Stimulated activated CD4-positive, alpha-beta T cell treated with anti-CD3 and anti-CD28 coated beads, Interleukin-4, amount 100 ng/mL, for 48 hours (primary cell): ENCODE measurements around the gene STOX1.
A peak's percentile ranks its signal among the peaks of the same experiment; 100 is the strongest.
"Not testable (repeated sequence)": the region's sequence is repeated elsewhere in the genome, so short reads cannot be mapped to it uniquely, and the experiment has no call there.

Experiments
- DNase-seq, 2 donors: peaks; one replicate each; pipeline ENCODE4 v3.0.0-alpha.2; 2020; ENCODE audit warnings: low read depth in 2 of 2

STOX1 gene, protein sequence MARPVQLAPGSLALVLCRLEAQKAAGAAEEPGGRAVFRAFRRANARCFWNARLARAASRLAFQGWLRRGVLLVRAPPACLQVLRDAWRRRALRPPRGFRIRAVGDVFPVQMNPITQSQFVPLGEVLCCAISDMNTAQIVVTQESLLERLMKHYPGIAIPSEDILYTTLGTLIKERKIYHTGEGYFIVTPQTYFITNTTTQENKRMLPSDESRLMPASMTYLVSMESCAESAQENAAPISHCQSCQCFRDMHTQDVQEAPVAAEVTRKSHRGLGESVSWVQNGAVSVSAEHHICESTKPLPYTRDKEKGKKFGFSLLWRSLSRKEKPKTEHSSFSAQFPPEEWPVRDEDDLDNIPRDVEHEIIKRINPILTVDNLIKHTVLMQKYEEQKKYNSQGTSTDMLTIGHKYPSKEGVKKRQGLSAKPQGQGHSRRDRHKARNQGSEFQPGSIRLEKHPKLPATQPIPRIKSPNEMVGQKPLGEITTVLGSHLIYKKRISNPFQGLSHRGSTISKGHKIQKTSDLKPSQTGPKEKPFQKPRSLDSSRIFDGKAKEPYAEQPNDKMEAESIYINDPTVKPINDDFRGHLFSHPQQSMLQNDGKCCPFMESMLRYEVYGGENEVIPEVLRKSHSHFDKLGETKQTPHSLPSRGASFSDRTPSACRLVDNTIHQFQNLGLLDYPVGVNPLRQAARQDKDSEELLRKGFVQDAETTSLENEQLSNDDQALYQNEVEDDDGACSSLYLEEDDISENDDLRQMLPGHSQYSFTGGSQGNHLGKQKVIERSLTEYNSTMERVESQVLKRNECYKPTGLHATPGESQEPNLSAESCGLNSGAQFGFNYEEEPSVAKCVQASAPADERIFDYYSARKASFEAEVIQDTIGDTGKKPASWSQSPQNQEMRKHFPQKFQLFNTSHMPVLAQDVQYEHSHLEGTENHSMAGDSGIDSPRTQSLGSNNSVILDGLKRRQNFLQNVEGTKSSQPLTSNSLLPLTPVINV

DNA sequence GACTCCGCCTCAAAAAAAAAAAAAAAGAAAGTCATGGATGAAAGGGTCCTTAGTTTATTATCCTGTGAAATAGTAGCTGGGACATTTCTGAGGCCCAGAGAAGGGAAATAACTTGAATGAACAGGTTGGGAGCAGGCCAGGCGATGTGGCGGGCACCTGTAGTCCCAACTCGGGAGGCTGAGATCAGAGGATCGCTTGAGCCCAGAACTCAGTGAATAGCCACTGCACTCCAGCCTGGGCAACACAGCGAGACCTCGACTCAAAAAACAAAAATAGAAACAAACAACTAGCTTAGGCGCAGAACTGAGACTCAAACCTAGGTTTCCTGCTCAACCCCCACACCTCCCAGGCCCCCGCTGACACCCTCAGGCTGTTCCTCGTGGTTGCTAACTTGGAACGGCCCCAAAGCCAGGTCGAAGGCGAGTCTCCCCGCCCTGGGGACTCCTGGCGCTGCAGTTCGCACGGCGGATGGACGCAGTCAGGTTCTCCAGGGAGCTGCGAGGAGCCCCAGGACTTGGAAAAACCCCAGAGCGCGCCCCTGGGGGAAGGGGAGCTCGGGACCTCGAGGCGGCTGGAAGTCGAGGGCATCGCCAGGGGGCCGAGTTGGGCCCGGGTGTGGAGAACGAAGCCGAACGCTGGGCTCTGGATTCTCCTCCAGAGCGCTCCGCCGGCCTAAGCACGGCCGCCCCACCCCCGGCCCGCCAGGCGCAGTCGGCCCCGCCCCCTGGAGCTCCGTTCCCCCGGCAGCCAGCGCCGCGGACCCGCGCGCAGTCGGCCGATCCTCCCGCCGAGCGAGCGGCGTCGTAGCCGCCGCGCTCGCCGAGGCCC is at the start of gene STOX1:
STOX1 (plus strand) TSS at position 768 of the 828 bp plus-strand sequence. CDS start 93 bp downstream, outside the sequence.
- peak; percentile 54 to 62 for DNase-seq

DNA sequence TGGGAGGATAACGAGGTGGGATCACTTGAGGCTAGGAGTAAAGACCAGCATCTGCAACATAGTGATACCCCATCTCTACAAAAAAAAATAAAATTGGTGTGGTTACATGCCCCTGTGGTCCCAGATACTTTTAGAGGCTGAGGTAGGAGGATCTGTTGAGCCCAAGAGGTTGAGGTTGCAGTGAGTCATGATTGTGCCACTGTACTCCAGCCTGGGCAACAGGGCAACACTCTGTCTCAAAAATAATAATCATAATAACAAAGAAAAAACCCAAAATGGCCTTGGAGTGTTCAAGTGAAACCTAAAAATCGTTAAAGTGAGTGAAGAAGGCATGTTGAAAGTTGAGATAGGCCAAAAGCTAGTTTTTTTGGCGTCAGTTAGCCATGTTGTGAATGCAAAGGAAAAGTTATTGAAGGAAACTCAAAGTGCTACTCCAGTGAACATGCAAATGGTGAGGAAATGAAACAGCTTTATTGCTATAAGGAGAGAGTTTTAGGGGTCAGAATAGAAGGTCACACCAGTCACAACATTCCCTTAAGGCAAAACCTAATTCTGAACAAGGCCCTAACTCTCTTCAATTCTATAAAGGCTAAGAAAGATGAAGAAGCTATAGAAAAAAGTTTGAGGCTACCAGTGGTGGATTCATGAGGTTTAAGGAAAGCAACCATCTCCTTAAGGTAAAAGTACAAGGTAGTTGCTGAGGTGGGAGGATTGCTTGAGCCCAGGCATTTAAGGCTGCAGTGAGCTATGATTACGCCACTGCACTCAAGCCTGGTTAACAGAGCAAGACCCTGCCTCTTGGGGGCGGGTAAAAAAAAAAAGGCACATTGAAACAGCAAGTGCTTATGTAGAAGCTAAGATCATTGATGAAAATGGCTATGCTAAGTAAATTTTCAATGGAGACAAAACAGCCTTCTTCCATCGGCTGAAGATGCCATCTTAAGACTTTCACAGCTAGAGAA is 45.4 kb upstream of the STOX1 start:
- no peak for DNase-seq

DNA sequence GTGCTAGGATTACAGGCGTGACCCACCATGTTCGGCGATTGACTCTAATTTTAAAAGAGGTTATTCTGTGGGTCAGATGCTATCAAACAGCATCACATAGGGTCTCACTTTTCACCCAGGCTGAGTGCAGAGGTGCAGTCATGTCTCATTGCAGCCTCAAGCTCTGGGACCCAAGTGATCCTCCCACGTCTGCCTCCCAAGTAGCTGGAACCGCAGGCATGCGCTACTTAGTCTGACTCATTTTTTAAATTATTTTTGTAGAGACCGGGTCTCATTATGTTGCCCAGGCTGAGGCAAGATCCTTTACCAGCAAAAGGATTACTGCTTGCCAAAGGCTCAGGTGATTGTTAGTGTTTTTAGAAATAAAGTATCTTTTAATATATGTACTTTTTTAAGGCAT is 42.9 kb upstream of the STOX1 start:
- DNase-seq, result no peak

DNA sequence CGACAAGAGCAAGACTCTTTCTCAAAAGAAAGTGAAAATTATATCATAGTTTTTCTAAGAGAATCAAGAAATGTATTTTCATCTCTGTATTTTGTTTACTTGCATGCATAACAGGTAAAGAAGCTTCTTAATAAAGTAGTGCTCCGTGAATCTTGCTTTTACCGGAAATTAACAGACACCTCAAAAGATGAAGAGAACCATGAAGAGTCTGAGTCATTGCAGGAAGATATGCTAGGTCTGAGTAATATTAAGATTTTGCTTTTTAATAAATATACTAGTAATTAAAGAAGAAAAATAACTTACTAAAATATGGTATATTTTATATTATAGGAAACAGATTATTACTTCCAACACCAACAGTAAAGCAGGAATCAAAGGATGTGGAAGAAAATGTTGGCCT is 39.5 kb upstream of the STOX1 start:
- DNase-seq, result no peak

DNA sequence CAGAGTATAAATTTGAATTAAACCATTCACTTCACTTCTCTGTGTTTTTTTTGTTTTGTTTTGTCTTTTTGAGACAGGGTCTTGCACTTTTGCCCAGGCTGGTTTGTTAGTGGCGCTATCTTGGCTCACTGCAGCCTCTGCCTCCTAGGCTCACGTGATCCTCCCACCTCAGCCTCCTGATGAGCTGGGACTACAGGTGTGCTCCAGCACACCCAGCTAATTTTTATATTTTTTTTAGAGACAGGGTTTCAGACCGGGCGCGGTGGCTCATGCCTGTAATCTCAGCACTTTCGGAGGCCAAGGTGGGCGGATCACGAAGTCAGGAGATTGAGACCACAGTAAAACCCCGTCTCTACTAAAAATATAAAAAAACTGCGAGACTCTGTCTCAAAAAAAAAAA is 36.9 kb upstream of the STOX1 start:
- no peak for DNase-seq

DNA sequence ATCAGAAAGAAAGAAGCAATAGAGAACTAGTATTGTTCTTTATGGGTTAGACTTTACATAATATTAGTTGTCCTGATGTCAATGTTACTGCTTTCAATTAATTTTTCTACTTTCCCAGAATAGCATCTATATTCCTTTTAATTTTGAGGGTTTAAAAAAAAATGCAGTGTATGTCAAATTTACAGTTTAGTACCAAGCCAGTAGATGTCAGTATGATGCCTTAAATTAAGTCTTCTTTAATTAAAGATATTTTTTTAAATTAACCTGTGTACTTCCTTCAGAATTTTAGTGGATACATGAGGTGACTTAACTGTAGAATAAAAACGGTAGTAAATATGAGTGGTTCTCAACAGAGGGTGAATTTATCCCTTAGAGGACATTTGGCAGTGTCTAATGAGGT is 35.2 kb upstream of the STOX1 start:
- no peak for DNase-seq

DNA sequence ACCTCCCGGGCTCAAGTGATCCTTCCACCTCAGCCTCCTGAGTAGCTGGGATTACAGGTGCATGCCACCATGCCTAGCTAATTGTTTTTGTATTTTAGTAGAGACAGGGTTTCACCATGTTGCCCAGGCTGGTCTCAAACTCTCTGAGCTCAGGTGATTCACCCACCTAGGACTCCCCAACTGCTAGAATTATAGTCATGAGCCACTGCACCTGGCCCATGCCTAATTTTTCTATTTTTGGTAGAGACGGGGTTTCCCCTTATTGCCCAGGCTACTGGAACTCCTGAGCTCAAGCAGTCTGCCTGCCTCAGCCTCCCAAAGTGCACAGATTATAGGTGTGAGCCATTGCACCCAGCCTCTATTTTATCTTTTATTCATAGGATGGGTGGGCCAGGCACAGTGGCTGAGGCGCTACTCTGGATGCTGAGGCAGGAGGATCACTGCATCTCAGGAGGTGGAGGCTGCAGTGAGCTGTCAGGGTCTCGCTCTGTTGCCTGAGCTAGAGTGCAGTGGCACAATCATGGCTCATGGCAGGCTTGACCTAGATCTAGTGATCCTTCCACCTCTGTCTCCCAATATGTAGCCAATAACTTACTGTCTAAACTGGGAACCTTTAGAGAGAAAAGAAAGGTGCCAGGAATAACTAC is 31.3 kb upstream of the STOX1 start:
- no peak for DNase-seq

DNA sequence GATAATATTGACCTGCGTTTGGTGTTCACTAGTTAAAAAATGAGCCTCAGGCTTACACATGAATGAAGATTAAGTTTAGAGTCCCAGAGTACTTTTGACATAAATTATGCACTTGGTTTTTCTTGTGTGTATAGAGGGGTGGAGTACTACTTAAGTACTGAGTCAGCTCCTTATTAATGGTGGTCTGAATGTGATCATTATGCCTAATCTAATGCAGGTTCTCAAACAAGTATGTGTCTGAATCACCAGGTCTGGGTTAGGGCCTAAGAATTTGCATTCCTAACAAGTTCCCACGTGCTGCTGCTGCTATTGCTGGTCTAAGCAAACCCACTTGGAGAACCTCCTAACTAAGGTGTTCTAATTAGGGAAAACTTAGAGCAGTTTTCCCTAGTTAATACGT is 30.7 kb upstream of the STOX1 start:
- no peak for DNase-seq

DNA sequence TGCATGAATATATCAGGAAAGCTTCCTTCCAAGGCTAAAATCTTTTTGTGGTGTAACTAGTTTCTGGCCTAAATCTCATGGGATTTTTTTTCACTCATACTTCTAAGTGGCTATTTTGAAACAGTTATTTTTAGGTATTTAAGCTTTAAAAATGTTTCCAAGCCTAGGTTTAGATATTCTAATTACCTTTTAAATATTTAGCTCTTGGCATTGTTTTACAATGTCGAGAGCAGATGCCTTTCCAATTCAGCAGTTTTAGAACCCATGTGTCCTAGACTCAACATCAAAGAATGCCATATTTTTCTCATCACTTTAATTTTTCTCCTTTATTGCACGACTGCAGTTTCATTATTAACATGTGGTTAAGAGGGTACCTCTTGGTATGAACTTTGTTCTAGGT is 27.1 kb upstream of the STOX1 start:
- DNase-seq, result no peak

DNA sequence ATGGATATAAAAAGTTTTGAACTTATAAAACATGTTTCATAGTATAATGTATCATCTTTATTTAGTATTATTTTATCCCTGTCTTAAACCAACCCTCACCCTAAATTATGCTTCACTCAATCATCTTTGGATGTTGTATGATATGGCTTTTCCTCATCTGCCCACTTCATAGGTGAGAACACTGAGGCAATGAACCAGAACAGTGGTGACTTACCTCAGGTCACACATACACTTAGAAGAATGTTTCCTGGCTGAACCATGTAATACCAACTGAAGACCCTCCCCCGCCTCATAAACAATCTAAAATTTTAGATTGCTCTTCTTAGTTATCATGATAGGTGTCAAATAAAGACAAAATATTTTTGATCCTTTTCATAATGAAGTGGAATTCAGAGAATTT is 22.6 kb upstream of the STOX1 start:
- no peak for DNase-seq

DNA sequence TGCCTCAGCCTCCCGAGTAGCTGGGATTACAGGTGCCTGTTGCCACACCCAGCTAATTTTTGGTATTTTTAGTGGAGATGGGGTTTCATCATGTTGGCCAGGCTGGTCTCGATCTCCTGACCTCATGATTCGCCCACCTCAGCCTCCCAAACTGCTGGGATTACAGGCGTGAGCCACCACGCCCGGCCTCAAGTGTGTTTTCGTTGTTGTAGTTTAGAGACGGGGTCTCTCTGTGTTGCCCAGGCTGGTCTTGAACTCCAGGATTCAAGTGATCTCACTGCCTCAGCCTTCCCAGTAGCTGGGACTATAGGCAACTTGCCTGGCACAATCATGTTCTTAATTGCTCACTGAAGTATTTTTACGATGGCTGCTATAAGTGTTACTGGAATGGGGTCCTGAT is 16.5 kb upstream of the STOX1 start:
- DNase-seq, result not testable (repeated sequence)

DNA sequence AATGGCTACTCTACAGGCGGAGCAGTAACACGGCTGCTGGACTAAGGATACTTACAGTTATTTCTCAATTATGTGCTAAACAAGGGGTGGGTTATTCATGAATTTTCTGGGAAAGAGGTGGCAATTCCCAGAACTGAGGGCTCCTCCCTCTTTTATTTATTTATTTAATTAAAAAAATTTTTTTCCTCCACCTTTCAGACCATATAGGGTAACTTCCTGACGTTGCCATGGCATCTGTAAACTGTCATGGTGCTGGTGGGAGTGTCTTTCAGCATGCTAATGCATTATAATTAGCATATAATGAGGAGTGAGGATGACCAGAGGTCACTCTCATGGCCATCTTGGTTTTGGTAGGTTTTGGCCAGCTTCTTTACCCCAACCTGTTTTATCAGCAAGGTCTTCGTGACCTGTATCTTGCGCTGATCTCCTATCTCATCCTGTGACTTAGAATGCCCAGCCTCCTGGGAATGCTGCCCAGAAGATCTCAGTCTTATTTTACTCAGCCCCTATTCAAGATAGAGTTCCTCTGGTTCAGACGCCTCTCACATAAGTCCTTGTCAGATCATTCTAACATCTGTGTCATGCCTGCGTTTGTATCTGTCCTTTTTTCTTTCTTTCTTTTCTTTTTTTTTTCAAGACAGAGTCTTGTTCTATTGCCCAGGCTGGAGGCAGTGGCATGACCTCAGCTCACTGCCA is 15.9 kb upstream of the STOX1 start:
- no peak for DNase-seq

DNA sequence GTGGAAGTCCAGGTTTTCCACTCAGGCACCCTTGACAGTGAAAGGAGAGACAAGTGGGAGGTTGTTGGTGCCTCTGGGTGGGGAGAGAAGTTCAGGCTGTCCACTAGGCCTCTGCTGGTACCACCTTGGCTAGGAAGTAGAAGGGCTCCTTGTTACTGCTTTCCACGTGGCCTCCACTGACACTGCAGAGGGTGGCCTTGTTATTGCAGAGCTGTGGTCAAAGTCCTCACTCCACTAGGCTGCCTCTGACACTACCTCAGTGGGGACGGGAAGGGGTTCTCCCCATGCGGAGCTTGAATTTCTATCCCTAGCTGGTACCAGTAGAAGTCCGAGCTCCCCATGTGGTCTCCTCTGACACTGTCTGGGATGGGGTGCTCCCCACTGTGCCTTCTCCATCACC is 14.9 kb upstream of the STOX1 start:
- no peak for DNase-seq

DNA sequence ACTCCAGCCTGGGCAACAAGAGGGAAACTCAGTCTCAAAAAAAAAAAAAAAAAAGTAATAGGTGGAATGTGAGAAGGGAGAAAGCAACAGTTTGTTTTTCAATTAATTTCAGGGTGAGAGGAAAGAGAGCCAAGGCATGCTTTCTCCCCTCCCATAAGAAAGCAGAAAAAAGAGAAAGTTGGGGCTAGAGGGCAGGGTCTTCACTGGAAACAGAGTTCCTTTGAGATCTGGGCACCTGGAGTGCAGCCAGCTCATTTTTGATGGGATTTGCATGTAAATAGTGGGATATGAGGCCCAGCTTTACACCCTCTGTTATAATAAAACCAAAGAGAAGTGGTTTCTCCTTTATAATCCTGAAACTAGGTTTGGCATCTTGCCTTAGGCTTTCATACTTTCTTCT is 13.8 kb upstream of the STOX1 start:
- DNase-seq, result no peak

DNA sequence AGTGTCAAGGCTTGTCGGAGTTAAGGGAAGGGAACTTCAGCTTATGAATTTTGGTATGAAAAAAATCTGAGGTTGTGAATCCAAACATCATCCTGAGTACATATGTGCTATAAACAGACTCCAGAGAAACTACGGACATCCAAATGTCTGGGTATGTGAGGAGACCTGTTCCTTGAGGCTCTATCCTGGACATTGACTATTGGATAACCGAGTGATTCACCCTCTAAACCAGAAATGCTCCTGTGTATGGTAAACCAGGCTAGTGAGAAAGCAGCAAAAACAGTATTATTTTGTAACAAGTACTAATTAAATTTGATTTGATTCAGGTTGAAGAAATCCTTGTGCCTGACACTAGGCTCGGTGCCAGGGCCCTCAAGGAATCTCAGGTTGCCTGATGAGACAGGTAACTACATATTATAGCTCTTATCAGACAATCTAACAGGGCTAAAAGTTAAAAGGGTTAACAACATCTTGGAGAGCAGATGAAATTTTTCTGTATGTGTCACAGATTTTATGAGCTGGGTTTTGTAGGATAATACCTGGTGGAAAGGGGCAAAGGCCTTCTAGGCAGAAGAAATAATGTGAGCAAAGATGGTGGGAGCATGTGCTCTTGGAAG is 10.4 kb upstream of the STOX1 start:
- DNase-seq, result no peak

DNA sequence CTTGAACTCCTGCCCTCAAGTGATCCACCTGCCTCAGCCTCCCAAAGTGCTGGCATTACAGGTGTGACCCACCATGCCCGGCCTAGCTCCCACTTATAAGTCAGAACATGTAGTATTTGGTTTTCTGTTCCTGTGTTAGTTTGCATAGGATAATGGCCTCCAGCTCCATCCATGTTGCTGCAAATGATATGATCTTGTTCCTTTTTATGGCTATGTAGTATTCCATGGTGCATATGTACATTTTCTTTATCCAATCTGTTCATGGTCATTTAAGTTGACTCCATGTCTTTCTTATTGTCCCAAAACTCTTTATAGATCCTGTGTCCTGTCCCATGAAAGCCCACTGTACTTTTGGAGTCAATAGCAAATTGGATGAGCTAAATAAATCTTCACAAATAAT is 7.0 kb upstream of the STOX1 start:
- DNase-seq, result not testable (repeated sequence)

DNA sequence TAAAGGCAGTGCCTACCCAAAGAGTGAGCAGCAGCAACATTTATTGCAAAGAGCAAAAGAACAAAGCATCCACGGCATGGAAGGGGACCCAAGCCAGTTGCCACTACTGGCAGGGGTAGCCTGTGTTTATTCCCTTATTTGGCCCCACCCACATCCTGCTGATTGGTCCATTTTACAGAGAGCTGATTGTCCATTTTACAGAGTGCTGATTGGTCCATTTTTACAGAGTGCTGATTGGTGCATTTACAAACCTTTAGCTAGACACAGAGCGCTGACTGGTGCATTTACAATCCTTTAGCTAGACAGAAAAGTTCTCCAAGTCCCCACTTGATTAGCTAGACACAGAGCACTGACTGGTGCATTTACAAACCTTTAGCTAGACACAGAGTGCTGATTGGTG is 4.7 kb upstream of the STOX1 start:
- not testable (repeated sequence) for DNase-seq

DNA sequence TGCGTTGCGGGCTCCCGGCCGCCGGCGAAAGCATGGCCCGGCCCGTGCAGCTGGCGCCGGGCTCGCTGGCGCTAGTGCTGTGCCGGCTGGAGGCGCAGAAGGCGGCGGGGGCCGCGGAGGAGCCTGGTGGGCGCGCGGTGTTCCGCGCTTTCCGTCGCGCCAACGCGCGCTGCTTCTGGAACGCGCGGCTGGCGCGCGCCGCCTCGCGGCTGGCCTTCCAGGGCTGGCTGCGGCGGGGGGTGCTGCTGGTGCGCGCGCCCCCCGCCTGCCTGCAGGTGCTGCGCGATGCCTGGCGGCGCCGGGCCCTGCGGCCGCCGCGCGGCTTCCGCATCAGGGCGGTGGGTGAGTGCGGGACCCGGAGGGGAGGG is 245 bp downstream of the STOX1 start:
- not testable (repeated sequence) for DNase-seq

DNA sequence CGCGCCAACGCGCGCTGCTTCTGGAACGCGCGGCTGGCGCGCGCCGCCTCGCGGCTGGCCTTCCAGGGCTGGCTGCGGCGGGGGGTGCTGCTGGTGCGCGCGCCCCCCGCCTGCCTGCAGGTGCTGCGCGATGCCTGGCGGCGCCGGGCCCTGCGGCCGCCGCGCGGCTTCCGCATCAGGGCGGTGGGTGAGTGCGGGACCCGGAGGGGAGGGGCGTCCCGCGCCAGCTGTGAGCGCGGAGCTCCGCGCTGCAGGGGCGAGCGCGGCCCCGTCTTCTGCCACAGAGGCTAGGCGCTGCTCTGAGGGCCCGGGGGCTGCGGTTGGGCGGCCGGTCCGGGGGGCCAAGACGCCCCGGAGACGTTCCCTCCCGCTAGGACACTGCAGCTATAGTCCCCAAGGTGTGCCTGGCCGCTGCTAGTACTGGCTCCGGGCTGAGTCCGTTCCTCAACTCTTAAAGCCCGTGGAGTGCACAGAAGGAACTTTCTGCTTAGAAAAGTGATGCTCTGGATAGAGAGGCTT is 811 bp downstream of the STOX1 start:
- not testable (repeated sequence) for DNase-seq
